GM19025 (cell line): ENCODE measurements around the gene DNAJC4.
A peak's percentile ranks its signal among the peaks of the same experiment; 100 is the strongest.

Experiments
- ATAC-seq: cut with Tn5 transposase; IDR thresholded peaks from one replicate; pipeline ENCODE4 v1.9.1; 2021; ENCODE audit warnings: mild to moderate bottlenecking, low read depth, moderate library complexity; ENCODE audit not compliant: unreplicated experiment

The DNAJC4 gene

GRCh38 chr11:64269540-64270220 is 39.3 kb downstream of the DNAJC4 start:
- peak; percentile 64 for ATAC-seq

DNA sequence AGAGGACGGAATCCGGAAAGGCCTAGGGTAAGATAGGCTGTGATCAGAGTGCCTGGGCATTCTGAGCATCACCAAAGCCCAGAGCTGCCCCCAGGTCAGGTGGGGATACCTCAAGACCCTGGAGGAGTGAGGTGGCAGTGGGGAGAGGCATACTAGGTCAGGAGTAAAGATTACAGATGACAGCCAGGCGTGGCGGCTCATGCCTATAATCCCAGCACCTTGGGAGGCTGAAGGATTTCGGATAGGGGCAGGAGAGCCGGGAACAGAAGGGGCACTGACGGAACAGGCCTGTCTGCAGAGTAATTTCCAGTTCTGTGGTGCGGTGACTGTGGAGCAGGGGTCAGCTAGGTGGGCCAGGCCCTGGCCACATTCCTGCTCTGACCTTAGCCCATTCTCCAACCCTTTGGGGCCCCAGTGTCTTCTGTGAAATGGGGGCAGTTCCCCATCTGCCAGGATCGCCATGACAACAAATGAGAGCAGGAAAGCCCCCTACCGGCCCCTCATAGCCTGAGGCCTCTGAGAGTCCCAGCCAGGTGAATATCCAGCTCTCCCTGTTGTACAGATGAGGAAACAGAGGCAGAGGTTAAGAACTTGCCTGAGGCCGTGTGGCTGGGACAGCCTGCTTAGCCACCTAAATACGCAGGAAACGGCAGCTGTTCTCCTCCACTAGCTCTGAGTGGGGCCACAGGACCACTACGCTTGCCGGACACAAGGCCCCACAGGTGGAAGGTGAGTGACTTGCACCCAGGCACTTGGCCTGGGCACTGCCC is 44.9 kb downstream of the DNAJC4 start:
- no peak for ATAC-seq

DNA sequence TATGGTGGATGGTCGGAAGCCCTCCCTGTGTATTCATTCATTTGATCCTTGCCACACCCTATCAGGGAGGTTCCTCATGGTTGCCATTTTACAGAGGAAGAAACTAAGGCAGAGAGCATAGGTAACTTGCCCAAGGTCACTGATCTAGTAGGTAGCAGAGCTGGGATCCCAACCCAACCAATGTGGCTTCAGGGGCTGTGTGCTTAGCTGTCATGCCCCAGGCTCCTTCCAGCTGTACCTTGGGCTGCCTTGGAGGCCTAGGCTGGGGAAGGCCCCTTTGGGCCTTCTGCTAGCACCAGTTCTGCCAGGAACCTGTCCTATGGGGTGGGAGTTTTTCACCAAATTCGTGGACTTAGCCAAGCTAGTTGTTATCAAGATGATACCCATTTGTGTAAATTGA is 45.5 kb downstream of the DNAJC4 start:
- ATAC-seq, result no peak

DNA sequence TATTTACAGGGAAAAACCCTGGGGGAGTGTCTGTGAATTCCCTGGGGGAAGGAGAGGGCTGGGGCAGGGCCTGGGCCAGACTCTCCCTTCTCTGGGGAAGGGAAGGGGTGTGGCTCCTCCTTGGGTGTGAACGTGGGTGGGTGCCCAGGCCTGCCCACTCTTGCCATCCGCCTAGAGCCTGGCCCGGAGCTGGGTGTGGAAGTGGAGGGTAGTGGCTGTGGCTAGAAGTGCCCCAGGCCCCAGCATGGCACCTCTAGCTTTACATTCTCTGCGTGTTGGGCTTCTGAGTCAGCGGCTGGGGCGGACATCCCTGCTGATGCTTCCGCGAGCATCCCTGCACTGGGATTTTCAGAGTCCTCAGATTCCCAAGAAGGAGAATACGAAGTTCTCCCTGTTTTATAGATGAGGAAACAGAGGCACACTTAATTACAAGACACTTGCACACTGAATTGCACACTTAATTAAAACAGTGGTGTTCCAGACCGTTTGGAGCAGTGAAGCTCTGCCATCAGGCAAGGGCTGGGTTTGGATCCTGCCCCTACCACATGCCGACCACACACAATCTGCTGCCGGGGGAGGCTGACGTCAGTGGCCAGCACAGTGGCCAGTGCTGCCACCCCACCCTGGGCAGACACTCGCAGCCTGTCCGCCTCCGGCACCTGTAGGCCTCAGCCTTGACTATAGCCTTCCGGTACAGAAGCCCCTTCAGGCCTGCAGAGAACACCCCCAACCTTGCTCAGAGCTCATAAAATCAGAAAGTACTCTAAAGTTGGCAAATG is 46.5 kb downstream of the DNAJC4 start:
- ATAC-seq, result no peak

GRCh38 chr11:64278576-64279190 is 48.3 kb downstream of the DNAJC4 start:
- no peak for ATAC-seq

GRCh38 chr11:64281957-64282770 is 51.8 kb downstream of the DNAJC4 start:
- ATAC-seq, result no peak

DNA sequence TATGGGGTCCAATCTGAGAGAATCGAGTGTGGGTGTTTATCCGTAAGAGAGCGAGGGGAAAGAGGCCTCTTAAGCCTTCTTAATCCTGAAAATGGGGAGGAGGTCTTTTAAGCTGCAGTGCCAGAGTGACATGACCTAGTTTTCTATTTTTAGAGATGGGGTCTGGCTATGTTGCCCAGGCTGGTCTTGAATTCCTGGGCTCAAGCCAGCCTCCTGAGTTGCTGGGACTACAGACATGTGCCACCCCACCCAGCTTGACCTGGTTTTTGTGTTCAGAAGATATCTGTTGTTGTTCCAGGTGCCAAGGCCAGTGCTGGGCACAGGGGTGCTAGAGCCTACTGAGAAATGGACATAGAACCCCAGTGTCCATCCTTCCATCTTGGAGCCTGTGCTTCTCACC is 52.7 kb downstream of the DNAJC4 start:
- ATAC-seq, result no peak
